PFSK-1 (cell line): ENCODE results near the gene C18orf63.

Experiments used
- FOXP2 ChIP-seq: optimal IDR thresholded peaks from 2 replicates; pipeline ENCODE3; 2011; ENCODE audit warnings: borderline replicate concordance, control low read depth, inconsistent platforms; ENCODE audit not compliant: insufficient read depth; ENCODE audit errors: extremely low read length, extremely low read depth
- POLR2AphosphoS5 ChIP-seq: IDR thresholded peaks from 2 replicates; pipeline ENCODE4 v1.6.1; 2012; ENCODE audit warnings: low read depth, mild to moderate bottlenecking, control low read depth, low read length, moderate library complexity
- SIN3A ChIP-seq: IDR thresholded peaks from 2 replicates; pipeline ENCODE4 v1.6.1; 2012; ENCODE audit warnings: mild to moderate bottlenecking, low read length, moderate library complexity, borderline replicate concordance; ENCODE audit not compliant: insufficient read depth
- TAF1 ChIP-seq: IDR thresholded peaks from 2 replicates; pipeline ENCODE4 v1.6.1; 2012; ENCODE audit warnings: low read length, control low read depth, borderline replicate concordance; ENCODE audit not compliant: insufficient read depth
- TF ChIP-seq, protein P1 (sequence below), 2 experiments: IDR thresholded peaks; 2 replicates each; pipeline versions ENCODE4 v1.6.1 to v1.8.0; 2011 to 2012; ENCODE audit warnings: low read depth in 2 of 2, low read length in 2 of 2, control low read depth in 1 of 2, inconsistent platforms in 1 of 2, mild to moderate bottlenecking in 1 of 2, moderate library complexity in 1 of 2; ENCODE audit not compliant: insufficient read depth in 1 of 2

The C18orf63 gene

GRCh38 chr18:74333091-74333490 lies 17.5 kb downstream of the C18orf63 start:
- TF ChIP-seq SIN3A (no peak), POLR2AphosphoS5 (no peak), FOXP2 (no peak), TAF1 (no peak)
- TF ChIP-seq, protein P1, sequence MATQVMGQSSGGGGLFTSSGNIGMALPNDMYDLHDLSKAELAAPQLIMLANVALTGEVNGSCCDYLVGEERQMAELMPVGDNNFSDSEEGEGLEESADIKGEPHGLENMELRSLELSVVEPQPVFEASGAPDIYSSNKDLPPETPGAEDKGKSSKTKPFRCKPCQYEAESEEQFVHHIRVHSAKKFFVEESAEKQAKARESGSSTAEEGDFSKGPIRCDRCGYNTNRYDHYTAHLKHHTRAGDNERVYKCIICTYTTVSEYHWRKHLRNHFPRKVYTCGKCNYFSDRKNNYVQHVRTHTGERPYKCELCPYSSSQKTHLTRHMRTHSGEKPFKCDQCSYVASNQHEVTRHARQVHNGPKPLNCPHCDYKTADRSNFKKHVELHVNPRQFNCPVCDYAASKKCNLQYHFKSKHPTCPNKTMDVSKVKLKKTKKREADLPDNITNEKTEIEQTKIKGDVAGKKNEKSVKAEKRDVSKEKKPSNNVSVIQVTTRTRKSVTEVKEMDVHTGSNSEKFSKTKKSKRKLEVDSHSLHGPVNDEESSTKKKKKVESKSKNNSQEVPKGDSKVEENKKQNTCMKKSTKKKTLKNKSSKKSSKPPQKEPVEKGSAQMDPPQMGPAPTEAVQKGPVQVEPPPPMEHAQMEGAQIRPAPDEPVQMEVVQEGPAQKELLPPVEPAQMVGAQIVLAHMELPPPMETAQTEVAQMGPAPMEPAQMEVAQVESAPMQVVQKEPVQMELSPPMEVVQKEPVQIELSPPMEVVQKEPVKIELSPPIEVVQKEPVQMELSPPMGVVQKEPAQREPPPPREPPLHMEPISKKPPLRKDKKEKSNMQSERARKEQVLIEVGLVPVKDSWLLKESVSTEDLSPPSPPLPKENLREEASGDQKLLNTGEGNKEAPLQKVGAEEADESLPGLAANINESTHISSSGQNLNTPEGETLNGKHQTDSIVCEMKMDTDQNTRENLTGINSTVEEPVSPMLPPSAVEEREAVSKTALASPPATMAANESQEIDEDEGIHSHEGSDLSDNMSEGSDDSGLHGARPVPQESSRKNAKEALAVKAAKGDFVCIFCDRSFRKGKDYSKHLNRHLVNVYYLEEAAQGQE (IDR thresholded peaks at IDR 0.05; ENCODE audit: insufficient read depth in 1 of 2, low read depth in 2 of 2, low read length in 2 of 2) = no peak

GRCh38 chr18:74334242-74334893 lies 18.7 kb downstream of the C18orf63 start:
- TF ChIP-seq TAF1 (no peak), FOXP2 (no peak)

- TF ChIP-seq TAF1 (no peak), SIN3A (no peak), POLR2AphosphoS5 (no peak), FOXP2 (no peak)
- TF ChIP-seq, protein P1 (IDR thresholded peaks at IDR 0.05; ENCODE audit: insufficient read depth in 1 of 2, low read depth in 2 of 2, low read length in 2 of 2) = no peak
Measured at GRCh38 chr18:74336656-74337055, 21.0 kb downstream of the C18orf63 start.

DNA sequence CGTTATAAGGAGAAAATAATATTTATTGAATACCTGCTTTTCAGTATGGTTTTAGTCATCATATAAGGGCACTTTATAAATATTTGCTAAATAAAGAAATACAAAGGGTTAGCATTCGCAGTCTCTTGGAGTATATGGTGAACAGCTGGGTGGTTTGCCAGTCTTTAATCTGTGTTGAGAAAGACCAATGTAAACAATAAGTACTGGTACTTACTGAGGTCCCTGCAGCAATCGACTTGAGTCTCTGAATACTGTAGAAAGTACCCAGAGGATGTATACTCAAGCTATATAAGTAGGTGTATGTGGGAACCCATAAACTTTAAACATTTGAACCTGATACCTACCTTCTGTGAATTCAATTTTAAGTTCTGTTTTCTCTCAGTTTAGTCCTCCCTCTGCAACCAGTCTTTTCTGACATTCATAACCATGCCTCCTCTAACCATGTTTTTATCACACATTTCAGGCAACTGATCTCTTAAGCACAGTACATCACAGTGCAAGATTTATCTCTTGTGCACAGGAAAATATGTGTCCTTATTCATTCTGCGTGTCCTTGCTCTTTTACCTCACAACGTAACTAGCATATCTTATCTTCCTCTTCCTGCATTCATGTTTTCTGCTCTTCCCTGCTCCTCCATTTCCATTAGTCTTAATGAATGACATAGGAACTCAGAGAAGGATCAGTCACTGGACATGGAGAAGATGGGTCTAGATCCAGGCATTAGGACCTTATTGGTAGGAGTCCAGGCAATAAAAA lies 21.7 kb downstream of the C18orf63 start:
- TF ChIP-seq SIN3A (no peak), FOXP2 (no peak), TAF1 (no peak), POLR2AphosphoS5 (no peak)
- TF ChIP-seq, protein P1 (IDR thresholded peaks at IDR 0.05; ENCODE audit: insufficient read depth in 1 of 2, low read depth in 2 of 2, low read length in 2 of 2) = no peak

DNA sequence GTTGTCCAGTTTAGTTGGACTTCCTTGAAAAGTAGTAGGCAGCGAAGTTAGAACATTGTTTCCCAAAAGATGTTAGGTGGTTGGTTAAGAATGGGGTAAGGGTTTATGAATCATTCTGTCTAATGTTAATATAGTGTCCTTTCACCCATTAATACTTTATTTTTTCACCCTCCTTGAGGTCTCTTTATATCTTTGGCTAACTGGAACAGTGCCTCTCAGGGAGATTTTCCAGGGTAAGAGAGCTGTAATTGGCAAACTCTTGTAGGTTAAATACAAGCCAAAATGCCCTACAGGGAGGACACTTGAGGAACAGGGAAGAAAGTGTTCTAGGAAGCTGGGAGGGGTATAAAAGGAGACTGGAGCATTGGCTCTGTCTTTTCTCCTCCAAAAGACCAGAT lies 22.3 kb downstream of the C18orf63 start:
- TF ChIP-seq SIN3A (no peak), POLR2AphosphoS5 (no peak), FOXP2 (no peak), TAF1 (no peak)
- TF ChIP-seq, protein P1 (IDR thresholded peaks at IDR 0.05; ENCODE audit: insufficient read depth in 1 of 2, low read depth in 2 of 2, low read length in 2 of 2) = no peak
